AG04449 (cell line): ENCODE measurements around the gene CRIP1.

Experiments
- CTCF ChIA-PET: fragments of 350-600 bp; formaldehyde crosslinking; extraction: SDS; loops from one replicate; lab custom pipeline; 2021; ENCODE audit warnings: antibody characterized with exemption; lab: Yijun Ruan, JAX
- POLR2A ChIA-PET: fragments of 400-600, 350-600 bp; formaldehyde crosslinking; extraction: SDS; loops from one replicate; lab custom pipeline; 2020; ENCODE audit warnings: antibody characterized with exemption, inconsistent platforms; lab: Yijun Ruan, JAX
- DNase-seq: peaks from one replicate; pipeline ENCODE4 v3.0.0-alpha.2; 2010; ENCODE audit warnings: low read depth, low spot score
- H3K4me3 ChIP-seq: 2 replicates; pipeline ENCODE4 v1.5.1; 2011; ENCODE audit warnings: low read depth, mild to moderate bottlenecking, control low read depth, low read length
- CTCF ChIP-seq: IDR thresholded peaks from one replicate; pipeline ENCODE4 v1.5.1; 2011; ENCODE audit warnings: mild to moderate bottlenecking, moderate library complexity, low read length, control low read depth, inconsistent platforms; ENCODE audit not compliant: insufficient read depth; ENCODE audit errors: missing control alignments

CRIP1 gene

GRCh38 chr14:105500726-105501101, 14.0 kb downstream of the CRIP1 start:
- CTCF ChIA-PET: interaction anchor here (1.2 to 1.4 kb wide), 3 partner anchors 10 to 28 kb away, joined by 4 read pairs; no protein-coding TSS in a partner anchor
- TF ChIP-seq CTCF: no peak
- H3K4me3 ChIP-seq: no peak overlapping the region
- DNase-seq: no peak
- POLR2A ChIA-PET: interaction anchor here (0.7 kb wide), 1 partner anchor 20 kb away, joined by 5 read pairs; no protein-coding TSS in a partner anchor

GRCh38 chr14:105501504-105502291, 15.0 kb downstream of the CRIP1 start:
- DNase-seq: no peak
- POLR2A ChIA-PET: no interaction called here
- CTCF ChIA-PET: interaction anchor here (1.4 kb wide), 1 partner anchor 21 kb away, joined by 4 read pairs; no protein-coding TSS in a partner anchor
- no peak for TF ChIP-seq CTCF
- no peak overlapping the region for H3K4me3 ChIP-seq

- DNase-seq: no peak
- TF ChIP-seq CTCF: no peak
- no peak overlapping the region for H3K4me3 ChIP-seq
- CTCF ChIA-PET: no interaction called here
- POLR2A ChIA-PET: no interaction called here
Measured at GRCh38 chr14:105502446-105503295, 16.0 kb downstream of the CRIP1 start.

- no peak overlapping the region for H3K4me3 ChIP-seq
- POLR2A ChIA-PET: no interaction called here
- no peak for TF ChIP-seq CTCF
- CTCF ChIA-PET: no interaction called here
- no peak for DNase-seq
Measured at GRCh38 chr14:105503296-105503640, 16.6 kb downstream of the CRIP1 start.

GRCh38 chr14:105503935-105504692, 17.4 kb downstream of the CRIP1 start:
- no peak for DNase-seq
- ChIA-PET POLR2A (no interaction called here), CTCF (no interaction called here)
- H3K4me3 ChIP-seq: no peak overlapping the region
- no peak for TF ChIP-seq CTCF
